HL-60/S4 treated with retinoic acid at 250 ng/mL for 4 days and 3 days (cell line): ENCODE results near the gene SSU72.

Source experiments
- in situ Hi-C: fragments of 300-500 bp; cut with MboI; formaldehyde crosslinking; loops from 2 replicates; pipeline ENCODE4 v1.7.0; 2022; ENCODE audit warnings: low sequenced_read_pairs

SSU72 gene

GRCh38 chr1:1574721-1575537, at the start of gene SSU72:
TSS of gene SSU72 (minus strand) at chr1:1574863. CDS start at chr1:1574557, 306 bp downstream.
- in situ Hi-C loops: no loop called here

GRCh38 chr1:1623631-1624442, 49.2 kb upstream of the SSU72 start:
- in situ Hi-C loops: no loop called here

GRCh38 chr1:1623181-1623630, 48.5 kb upstream of the SSU72 start:
- in situ Hi-C loops: no loop called here

GRCh38 chr1:1622788-1623094, 48.1 kb upstream of the SSU72 start:
- in situ Hi-C loops: no loop called here

- in situ Hi-C loops: no loop called here
These were observed 47.5 kb upstream of the SSU72 start for GRCh38 chr1:1622010-1622787.

- in situ Hi-C loops: no loop called here
These were observed 46.7 kb upstream of the SSU72 start for GRCh38 chr1:1621173-1622009.

- in situ Hi-C loops: no loop called here
These were observed 45.9 kb upstream of the SSU72 start for GRCh38 chr1:1620433-1621139.

GRCh38 chr1:1619917-1620361, 45.3 kb upstream of the SSU72 start:
- in situ Hi-C loops: no loop called here

GRCh38 chr1:1618396-1619068, 43.9 kb upstream of the SSU72 start:
- in situ Hi-C loops: no loop called here

GRCh38 chr1:1617925-1618324, 43.3 kb upstream of the SSU72 start:
- in situ Hi-C loops: no loop called here

- in situ Hi-C loops: no loop called here
These were observed 42.9 kb upstream of the SSU72 start for GRCh38 chr1:1617516-1617915.

GRCh38 chr1:1616838-1617237, 42.2 kb upstream of the SSU72 start:
- in situ Hi-C loops: no loop called here

GRCh38 chr1:1616045-1616790, 41.6 kb upstream of the SSU72 start:
- in situ Hi-C loops: no loop called here

- in situ Hi-C loops: no loop called here
These were observed 40.8 kb upstream of the SSU72 start, which contains the start of gene MIB2 for GRCh38 chr1:1615256-1616044. TSS of gene MIB2 (plus strand) at chr1:1615500. CDS start at chr1:1623453, 7,953 bp downstream.

GRCh38 chr1:1614954-1615255, 40.2 kb upstream of the SSU72 start:
- in situ Hi-C loops: no loop called here

- in situ Hi-C loops: no loop called here
These were observed 39.7 kb upstream of the SSU72 start for GRCh38 chr1:1614204-1614953.

GRCh38 chr1:1613509-1614082, 38.9 kb upstream of the SSU72 start:
- in situ Hi-C loops: no loop called here
